Adrenal gland (tissue), 12 donors: ENCODE data around the gene UNC5C. TPM values are rescaled to one million over a fixed set of nuclear protein-coding genes. Genes with fewer than 3 reads are reported as not detected.

Source experiments
- DNase-seq, 7 donors: peaks; one replicate each; pipeline ENCODE4 v3.0.0-alpha.2; 2019 to 2020
- H3K27ac ChIP-seq, 5 donors: fragments of 200-600 bp; sonication (generic) in 4 of 5; 1 replicate in 3 of 5; 2 replicates in 2 of 5; pipeline versions ENCODE4 v1.5.1 to v1.8.0; 2016 to 2020; ENCODE audit warnings: mild to moderate bottlenecking in 1 of 5
- H3K27me3 ChIP-seq: fragments of 200-600 bp; 2 replicates; pipeline ENCODE4 v1.8.0; 2021
- H3K36me3 ChIP-seq, 2 donors: fragments of 200-600 bp; replicated peaks in 1 of 2; 1 replicate in 1 of 2; 2 replicates in 1 of 2; pipeline versions ENCODE4 v1.5.1 to v1.8.0; 2018 to 2022
- H3K4me1 ChIP-seq, 2 donors: fragments of 200-600 bp; replicated peaks in 1 of 2; 1 replicate in 1 of 2; 2 replicates in 1 of 2; pipeline versions ENCODE4 v1.5.1 to v1.8.0; 2018 to 2021
- H3K4me3 ChIP-seq, 4 donors: fragments of 200-600 bp; sonication (generic) in 3 of 4; one replicate each; pipeline ENCODE4 v1.5.1; 2016 to 2018
- H3K9me3 ChIP-seq, 3 donors: fragments of 200-600 bp; sonication (generic) in 1 of 3; replicated peaks in 1 of 3; 1 replicate in 2 of 3; 2 replicates in 1 of 3; pipeline versions ENCODE4 v1.5.1 to v1.8.0; 2016 to 2021
- CTCF ChIP-seq, 6 experiments: fragments of 450-650 bp in 4 of 6; fragments of 200-600 bp in 2 of 6; sonication (generic) in 1 of 6; IDR thresholded peaks; 1 replicate in 5 of 6; 2 replicates in 1 of 6; pipeline versions ENCODE4 v1.5.1 to v1.8.0; 2016 to 2021; ENCODE audit warnings: antibody characterized with exemption in 6 of 6, mild to moderate bottlenecking in 2 of 6, moderate library complexity in 1 of 6
- POLR2A ChIP-seq, 2 donors: fragments of 450-650 bp; IDR thresholded peaks; one replicate each; pipeline ENCODE4 v1.6.1; 2017; ENCODE audit warnings: antibody characterized with exemption in 2 of 2, mild to moderate bottlenecking in 2 of 2, moderate library complexity in 1 of 2
- WGBS, 4 donors: extraction: QIAGEN DNeasy Blood & Tissue Kit in 2 of 4; methylation state at CpG; one replicate each; pipeline versions ENCODE4 v1.1.5 to v1.1.7; 2013 to 2017; 5-methylcytosine and 5-hydroxymethylcytosine counted together
- intact Hi-C, 2 donors: fragments of 100-400 bp; cut with DNase I; formaldehyde crosslinking; loops; one replicate each; pipeline versions ENCODE4 v1.14.1 to v1.15.0; 2022 to 2023
- polyA plus RNA-seq, 3 donors: library from polyadenylated mRNA; stranded (reverse); fragments of 200-250 nt in 2 of 3; fragments of 350-450 nt in 1 of 3; fragmentation: Illumina TruSeq in 1 of 3; extraction: RNeasy Lipid Tissue Mini Kit (QIAGEN cat#74804) in 1 of 3; gene quantifications; one replicate each; pipeline ENCODE4 v1.2.3, GENCODE V29; 2013 to 2014
- total RNA-seq, 9 donors: library from RNA; depleted of rRNA in 4 of 9; stranded (reverse); fragments of >200 nt in 4 of 9; fragments of 120-200 nt in 1 of 9; fragmentation: NEBNext Ultra II Directional in 1 of 9; extraction: Animal tissue kit (Norgen Biotek cat#: 25700) in 1 of 9; gene quantifications; one replicate each; pipeline versions ENCODE4 v1.1.0 to v1.2.4, GENCODE V29; 2013 to 2023
- donor health status: healthy with polysubstance abuse.
- donor health status: Bipolar disorder and iron deficiency.
- donor health status: DM: yes; HTN: yes; CAD: no.
- donor health status: DM: no; HTN: no; CAD: no.
- donor health status: DM: no; HTN: no; CAD: no.
- donor health status: DM: yes; HTN: yes; CAD: no.

UNC5C gene
- total and polyA plus RNA-seq, 12 donors, result 4.7 to 33.5 (median 23.8) TPM

GRCh38 chr4:95214408-95214807, 334.4 kb downstream of the UNC5C start:
- H3K9me3 ChIP-seq, result no peaks in the 10 kb centered on the region
- H3K36me3 ChIP-seq, result no peaks in the 10 kb centered on the region
- no peak for DNase-seq
- H3K27me3 ChIP-seq, result no peaks in the 10 kb centered on the region
- H3K4me3 ChIP-seq, result no peak overlapping the region
- intact Hi-C loops, result no loop called here
- H3K4me1 ChIP-seq, result no peaks in the 10 kb centered on the region
- TF ChIP-seq POLR2A (IDR thresholded peaks at IDR 0.05), result no peak
- TF ChIP-seq CTCF (IDR thresholded peaks at IDR 0.05), result no peak
- H3K27ac ChIP-seq, result no peak overlapping the region
- 79 to 86% (median 83%) methylated on average over 5 of the region's 5 CpGs for WGBS, 4 donors

DNA sequence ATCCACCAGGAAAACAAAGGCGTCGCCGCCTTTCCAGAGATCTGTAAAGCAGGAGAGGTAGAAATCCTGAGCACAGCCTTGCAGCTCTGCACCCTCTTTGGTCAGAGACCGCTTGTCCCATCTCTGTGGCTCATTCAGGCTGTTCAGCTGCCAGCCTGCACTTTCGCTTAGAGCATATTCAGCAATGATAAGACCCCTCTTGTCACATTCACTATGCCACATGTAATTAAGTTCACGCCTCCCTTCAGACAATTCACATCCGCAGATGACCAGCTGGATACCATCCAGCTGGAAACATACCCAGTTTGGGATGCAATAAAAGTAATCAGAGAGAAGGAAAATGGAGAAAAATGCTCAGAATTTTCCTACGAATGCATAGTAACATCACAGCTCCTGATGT, 335.4 kb downstream of the UNC5C start:
- TF ChIP-seq POLR2A (IDR thresholded peaks at IDR 0.05), result no peak
- TF ChIP-seq CTCF (IDR thresholded peaks at IDR 0.05), result no peak
- 83 to 87% (median 85%) methylated on average over 8 of the region's 8 CpGs for WGBS, 4 donors
- Histone ChIP-seq H3K4me1 (no peaks in the 10 kb centered on the region), H3K4me3 (no peak overlapping the region), H3K36me3 (no peaks in the 10 kb centered on the region), H3K27ac (no peak overlapping the region), H3K27me3 (no peaks in the 10 kb centered on the region), H3K9me3 (no peaks in the 10 kb centered on the region)
- intact Hi-C loops, result no loop called here
- DNase-seq, result no peak

GRCh38 chr4:95212692-95213091, 336.1 kb downstream of the UNC5C start:
- TF ChIP-seq CTCF (IDR thresholded peaks at IDR 0.05) (no peak), POLR2A (IDR thresholded peaks at IDR 0.05) (no peak)
- 93 to 95% (median 94%) methylated on average over 8 of the region's 8 CpGs for WGBS, 4 donors
- no peaks in the 10 kb centered on the region for H3K4me1 ChIP-seq
- intact Hi-C loops, result no loop called here
- H3K36me3 ChIP-seq, result no peaks in the 10 kb centered on the region
- H3K9me3 ChIP-seq, result no peaks in the 10 kb centered on the region
- no peak overlapping the region for H3K4me3 ChIP-seq
- DNase-seq, result no peak
- H3K27ac ChIP-seq, result no peak overlapping the region
- H3K27me3 ChIP-seq, result no peaks in the 10 kb centered on the region

GRCh38 chr4:95209927-95210326, 338.8 kb downstream of the UNC5C start:
- Histone ChIP-seq H3K9me3 (no peaks in the 10 kb centered on the region), H3K27me3 (no peaks in the 10 kb centered on the region), H3K36me3 (no peaks in the 10 kb centered on the region), H3K4me1 (no peaks in the 10 kb centered on the region), H3K4me3 (no peak overlapping the region), H3K27ac (no peak overlapping the region)
- 84 to 100% (median 91%) methylated on average over 1 of the region's 1 CpG for WGBS, 4 donors
- intact Hi-C loops, result no loop called here
- DNase-seq, result no peak
- TF ChIP-seq CTCF (IDR thresholded peaks at IDR 0.05) (no peak), POLR2A (IDR thresholded peaks at IDR 0.05) (no peak)
